ENCODE measurements around the gene R3HDM2.

R3HDM2 gene

DNA sequence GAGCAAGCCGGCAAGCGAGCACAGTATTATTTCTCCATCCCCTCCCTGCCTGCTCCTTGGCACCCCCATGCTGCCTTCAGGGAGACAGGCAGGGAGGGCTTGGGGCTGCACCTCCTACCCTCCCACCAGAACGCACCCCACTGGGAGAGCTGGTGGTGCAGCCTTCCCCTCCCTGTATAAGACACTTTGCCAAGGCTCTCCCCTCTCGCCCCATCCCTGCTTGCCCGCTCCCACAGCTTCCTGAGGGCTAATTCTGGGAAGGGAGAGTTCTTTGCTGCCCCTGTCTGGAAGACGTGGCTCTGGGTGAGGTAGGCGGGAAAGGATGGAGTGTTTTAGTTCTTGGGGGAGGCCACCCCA lies 218.2 kb downstream of the R3HDM2 start:
- 80 to 100% methylated on average over 1 to 2 of the region's 7 CpGs for WGBS, 2 experiments (ENCODE audit: insufficient coverage in 2 of 2)
- Histone ChIP-seq H3K4me1 (ENCODE audit: control insufficient read depth, insufficient read depth, low read length, poor library complexity, severe bottlenecking) (peaks cover 14% of the 10 kb centered on the region), H3K4me3 (ENCODE audit: extremely low read depth, insufficient read depth, low read length, poor library complexity, severe bottlenecking) (no peak overlapping the region), H3K27ac (ENCODE audit: low read depth, low read length, severe bottlenecking) (no peak overlapping the region), H3K9me3 (ENCODE audit: control insufficient read depth, low read length) (no peaks in the 10 kb centered on the region), H3K36me3 (ENCODE audit: control insufficient read depth, insufficient read depth, low read length) (peaks cover 54% of the 10 kb centered on the region)

DNA sequence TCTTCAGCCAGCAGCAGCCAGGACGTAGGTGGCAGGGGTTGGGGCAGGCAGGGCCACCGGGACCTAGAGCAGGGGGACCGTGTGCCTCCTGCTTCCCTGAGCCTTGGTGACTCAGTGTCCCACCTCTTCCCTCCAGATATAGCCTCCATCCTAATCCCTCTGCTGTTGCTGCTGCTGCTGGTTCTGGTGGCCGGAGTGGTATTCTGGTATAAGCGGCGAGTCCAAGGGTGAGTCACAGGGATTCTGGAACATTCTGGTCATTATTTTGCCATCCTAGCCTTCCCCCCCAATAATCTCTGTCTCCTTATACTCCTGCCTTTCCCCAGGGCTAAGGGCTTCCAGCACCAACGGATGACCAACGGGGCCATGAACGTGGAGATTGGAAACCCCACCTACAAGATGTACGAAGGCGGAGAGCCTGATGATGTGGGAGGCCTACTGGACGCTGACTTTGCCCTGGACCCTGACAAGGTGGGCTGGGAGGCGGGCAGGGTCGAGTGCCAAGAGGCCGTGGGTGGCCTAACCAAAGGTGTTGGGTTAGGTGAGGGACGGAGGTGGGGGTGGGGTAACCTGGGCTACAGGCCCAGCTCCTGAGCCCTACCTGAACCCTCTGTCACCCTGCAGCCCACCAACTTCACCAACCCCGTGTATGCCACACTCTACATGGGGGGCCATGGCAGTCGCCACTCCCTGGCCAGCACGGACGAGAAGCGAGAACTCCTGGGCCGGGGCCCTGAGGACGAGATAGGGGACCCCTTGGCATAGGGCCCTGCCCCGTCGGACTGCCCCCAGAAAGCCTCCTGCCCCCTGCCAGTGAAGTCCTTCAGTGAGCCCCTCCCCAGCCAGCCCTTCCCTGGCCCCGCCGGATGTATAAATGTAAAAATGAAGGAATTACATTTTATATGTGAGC lies 218.8 kb downstream of the R3HDM2 start:
- peaks cover 60% of the 10 kb centered on the region for H3K36me3 ChIP-seq (ENCODE audit: control insufficient read depth, insufficient read depth, low read length)
- H3K27ac ChIP-seq (ENCODE audit: low read depth, low read length, severe bottlenecking), result no peak overlapping the region
- 95 to 98% methylated on average over 7 to 20 of the region's 27 CpGs for WGBS, 2 experiments (ENCODE audit: insufficient coverage in 2 of 2)
- no peak overlapping the region for H3K4me3 ChIP-seq (ENCODE audit: extremely low read depth, insufficient read depth, low read length, poor library complexity, severe bottlenecking)
- peaks cover 14% of the 10 kb centered on the region for H3K4me1 ChIP-seq (ENCODE audit: control insufficient read depth, insufficient read depth, low read length, poor library complexity, severe bottlenecking)
- H3K9me3 ChIP-seq (ENCODE audit: control insufficient read depth, low read length), result no peaks in the 10 kb centered on the region

DNA sequence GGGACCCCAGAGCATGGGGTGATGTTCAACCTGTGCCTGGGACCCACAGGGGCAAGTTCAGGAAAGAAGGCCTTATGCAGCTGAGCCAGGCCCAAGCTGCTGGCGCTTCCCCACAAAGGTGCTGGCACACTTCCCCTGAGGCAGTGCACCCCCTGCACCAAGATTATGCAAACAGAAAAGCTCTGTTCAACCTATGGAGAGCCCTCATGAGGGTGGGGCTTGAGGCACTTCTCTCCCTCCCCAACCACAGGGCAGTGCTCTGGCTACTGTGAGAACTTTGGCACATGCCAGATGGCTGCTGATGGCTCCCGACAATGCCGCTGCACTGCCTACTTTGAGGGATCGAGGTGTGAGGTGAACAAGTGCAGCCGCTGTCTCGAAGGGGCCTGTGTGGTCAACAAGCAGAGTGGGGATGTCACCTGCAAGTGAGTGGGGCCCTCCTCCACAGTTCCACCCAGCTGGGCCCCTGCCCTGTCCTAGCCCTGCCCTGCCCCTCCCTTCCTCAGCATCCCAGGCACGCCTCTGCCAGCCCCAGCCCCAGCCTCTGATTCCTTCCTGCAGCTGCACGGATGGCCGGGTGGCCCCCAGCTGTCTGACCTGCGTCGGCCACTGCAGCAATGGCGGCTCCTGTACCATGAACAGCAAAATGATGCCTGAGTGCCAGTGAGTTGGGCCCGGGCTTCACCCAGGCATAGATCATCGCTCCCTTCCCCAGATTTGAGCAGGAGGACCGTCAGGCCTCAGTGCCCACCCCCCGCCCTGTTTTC lies 219.7 kb downstream of the R3HDM2 start:
- WGBS, 2 experiments (ENCODE audit: insufficient coverage in 2 of 2), result 94 to 95% methylated on average over 15 of the region's 16 CpGs
- Histone ChIP-seq H3K4me3 (ENCODE audit: extremely low read depth, insufficient read depth, low read length, poor library complexity, severe bottlenecking) (no peak overlapping the region), H3K9me3 (ENCODE audit: control insufficient read depth, low read length) (no peaks in the 10 kb centered on the region), H3K36me3 (ENCODE audit: control insufficient read depth, insufficient read depth, low read length) (peaks cover 66% of the 10 kb centered on the region), H3K4me1 (ENCODE audit: control insufficient read depth, insufficient read depth, low read length, poor library complexity, severe bottlenecking) (peaks cover 14% of the 10 kb centered on the region), H3K27ac (ENCODE audit: low read depth, low read length, severe bottlenecking) (no peak overlapping the region)

DNA sequence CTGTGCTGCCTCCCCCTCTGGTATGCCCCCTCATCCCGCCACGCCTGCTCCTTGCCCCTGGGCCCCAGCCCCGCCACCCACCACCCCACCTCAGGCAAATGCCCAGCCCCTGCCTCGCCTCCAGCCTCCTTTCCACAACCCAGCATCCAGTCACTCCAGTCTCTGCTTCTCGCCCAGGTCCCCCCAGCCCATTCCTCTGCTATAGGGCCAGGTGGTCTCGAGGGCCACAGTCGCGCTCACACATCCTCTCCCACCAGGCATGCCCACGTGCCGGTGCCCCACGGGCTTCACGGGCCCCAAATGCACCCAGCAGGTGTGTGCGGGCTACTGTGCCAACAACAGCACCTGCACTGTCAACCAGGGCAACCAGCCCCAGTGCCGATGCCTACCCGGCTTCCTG lies 220.4 kb downstream of the R3HDM2 start:
- 96 to 98% methylated on average over 12 to 13 of the region's 15 CpGs for WGBS, 2 experiments (ENCODE audit: insufficient coverage in 2 of 2)
- Histone ChIP-seq H3K27ac (ENCODE audit: low read depth, low read length, severe bottlenecking) (no peak overlapping the region), H3K36me3 (ENCODE audit: control insufficient read depth, insufficient read depth, low read length) (peaks cover 73% of the 10 kb centered on the region), H3K4me1 (ENCODE audit: control insufficient read depth, insufficient read depth, low read length, poor library complexity, severe bottlenecking) (peaks cover 9% of the 10 kb centered on the region), H3K9me3 (ENCODE audit: control insufficient read depth, low read length) (no peaks in the 10 kb centered on the region), H3K4me3 (ENCODE audit: extremely low read depth, insufficient read depth, low read length, poor library complexity, severe bottlenecking) (no peak overlapping the region)

DNA sequence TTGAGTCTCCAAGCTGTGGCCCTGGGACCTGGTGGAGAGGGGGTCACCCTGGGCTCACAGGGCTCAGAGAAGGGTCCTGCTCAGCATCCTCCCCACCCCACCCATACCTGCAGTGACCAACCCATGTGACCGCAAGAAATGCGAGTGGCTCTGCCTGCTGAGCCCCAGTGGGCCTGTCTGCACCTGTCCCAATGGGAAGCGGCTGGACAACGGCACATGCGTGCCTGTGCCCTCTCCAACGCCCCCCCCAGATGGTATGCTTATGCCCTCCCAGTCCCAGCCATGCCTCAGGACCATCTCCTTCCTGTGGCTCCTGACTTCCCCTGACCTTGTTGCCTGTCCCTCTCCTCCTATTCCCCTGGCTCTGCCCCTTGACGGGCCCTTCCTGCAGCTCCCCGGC lies 220.9 kb downstream of the R3HDM2 start:
- Histone ChIP-seq H3K9me3 (ENCODE audit: control insufficient read depth, low read length) (no peaks in the 10 kb centered on the region), H3K4me3 (ENCODE audit: extremely low read depth, insufficient read depth, low read length, poor library complexity, severe bottlenecking) (no peak overlapping the region), H3K4me1 (ENCODE audit: control insufficient read depth, insufficient read depth, low read length, poor library complexity, severe bottlenecking) (peaks cover 9% of the 10 kb centered on the region), H3K27ac (ENCODE audit: low read depth, low read length, severe bottlenecking) (no peak overlapping the region), H3K36me3 (ENCODE audit: control insufficient read depth, insufficient read depth, low read length) (peaks cover 78% of the 10 kb centered on the region)
- WGBS, 2 experiments (ENCODE audit: insufficient coverage in 2 of 2), result 96 to 98% methylated on average over 8 of the region's 8 CpGs

DNA sequence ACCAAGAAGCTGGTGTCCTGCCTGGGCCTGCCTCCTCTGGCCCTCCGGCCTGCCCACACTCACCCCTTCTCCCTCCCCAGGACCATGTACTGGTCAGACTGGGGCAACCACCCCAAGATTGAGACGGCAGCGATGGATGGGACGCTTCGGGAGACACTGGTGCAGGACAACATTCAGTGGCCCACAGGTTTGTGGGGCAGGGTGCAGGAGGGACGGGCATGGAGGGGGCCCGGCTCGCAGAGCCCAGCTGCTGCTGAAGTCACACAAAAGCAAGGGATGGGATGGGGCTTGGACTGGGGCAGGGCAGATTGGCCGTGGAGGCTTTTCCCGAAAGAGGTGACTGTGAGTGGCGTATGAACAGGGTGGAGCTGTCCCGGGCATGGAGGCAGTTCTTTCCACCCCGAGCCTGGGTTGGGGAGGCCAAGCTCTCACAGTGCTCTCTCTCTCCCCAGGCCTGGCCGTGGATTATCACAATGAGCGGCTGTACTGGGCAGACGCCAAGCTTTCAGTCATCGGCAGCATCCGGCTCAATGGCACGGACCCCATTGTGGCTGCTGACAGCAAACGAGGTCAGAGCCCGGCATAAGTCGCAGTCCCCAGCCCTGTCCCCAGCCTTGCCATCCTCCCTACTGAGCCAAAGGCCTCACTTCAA lies 222.1 kb downstream of the R3HDM2 start:
- Histone ChIP-seq H3K9me3 (ENCODE audit: control insufficient read depth, low read length) (no peaks in the 10 kb centered on the region), H3K27ac (ENCODE audit: low read depth, low read length, severe bottlenecking) (no peak overlapping the region), H3K36me3 (ENCODE audit: control insufficient read depth, insufficient read depth, low read length) (peaks cover 87% of the 10 kb centered on the region), H3K4me1 (ENCODE audit: control insufficient read depth, insufficient read depth, low read length, poor library complexity, severe bottlenecking) (peaks cover 9% of the 10 kb centered on the region), H3K4me3 (ENCODE audit: extremely low read depth, insufficient read depth, low read length, poor library complexity, severe bottlenecking) (no peak overlapping the region)
- 93 to 96% methylated on average over 15 to 22 of the region's 22 CpGs for WGBS, 2 experiments (ENCODE audit: insufficient coverage in 2 of 2)

DNA sequence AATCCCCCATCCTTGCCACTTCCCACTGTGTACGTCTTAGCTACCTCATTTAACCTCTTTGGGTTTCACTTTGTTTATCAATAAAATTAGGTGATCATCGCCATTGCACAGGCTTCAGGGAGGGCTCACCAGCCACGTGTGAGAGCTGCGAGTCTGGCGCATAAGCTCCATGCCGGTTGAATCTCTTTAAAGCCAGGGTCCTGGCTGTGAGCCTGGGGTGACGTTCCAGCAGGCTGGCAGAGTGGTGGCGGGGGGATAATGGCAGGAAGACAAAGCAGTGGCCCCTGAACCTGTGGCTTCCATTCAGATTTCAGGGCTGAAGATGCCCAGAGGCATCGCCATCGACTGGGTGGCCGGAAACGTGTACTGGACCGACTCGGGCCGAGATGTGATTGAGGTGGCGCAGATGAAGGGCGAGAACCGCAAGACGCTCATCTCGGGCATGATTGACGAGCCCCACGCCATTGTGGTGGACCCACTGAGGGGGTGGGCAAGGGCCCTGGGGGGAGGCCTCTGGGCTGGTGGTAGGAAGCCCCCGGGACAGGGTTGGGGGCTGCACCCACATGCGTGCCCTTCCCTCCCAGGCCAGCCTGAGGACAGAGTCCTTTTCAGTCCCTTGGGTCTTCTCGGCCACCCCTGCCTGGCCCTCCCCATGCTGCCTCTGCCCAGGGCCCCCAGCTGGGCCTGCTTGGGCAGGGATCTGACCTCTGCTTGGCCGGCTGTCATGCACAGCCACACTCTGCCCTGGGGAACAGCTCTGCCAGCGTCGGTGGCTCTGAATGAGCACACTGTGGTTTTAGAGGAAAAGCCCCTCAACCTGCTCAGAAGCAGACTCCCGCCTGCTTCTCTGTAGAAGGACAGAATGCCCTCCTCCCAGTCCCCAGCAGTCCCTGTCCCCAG lies 222.9 kb downstream of the R3HDM2 start:
- WGBS, 2 experiments (ENCODE audit: insufficient coverage in 2 of 2), result 96 to 99% methylated on average over 26 to 29 of the region's 29 CpGs
- Histone ChIP-seq H3K36me3 (ENCODE audit: control insufficient read depth, insufficient read depth, low read length) (peaks cover 90% of the 10 kb centered on the region), H3K4me1 (ENCODE audit: control insufficient read depth, insufficient read depth, low read length, poor library complexity, severe bottlenecking) (peaks cover 7% of the 10 kb centered on the region), H3K4me3 (ENCODE audit: extremely low read depth, insufficient read depth, low read length, poor library complexity, severe bottlenecking) (no peak overlapping the region), H3K9me3 (ENCODE audit: control insufficient read depth, low read length) (no peaks in the 10 kb centered on the region), H3K27ac (ENCODE audit: low read depth, low read length, severe bottlenecking) (no peak overlapping the region)

DNA sequence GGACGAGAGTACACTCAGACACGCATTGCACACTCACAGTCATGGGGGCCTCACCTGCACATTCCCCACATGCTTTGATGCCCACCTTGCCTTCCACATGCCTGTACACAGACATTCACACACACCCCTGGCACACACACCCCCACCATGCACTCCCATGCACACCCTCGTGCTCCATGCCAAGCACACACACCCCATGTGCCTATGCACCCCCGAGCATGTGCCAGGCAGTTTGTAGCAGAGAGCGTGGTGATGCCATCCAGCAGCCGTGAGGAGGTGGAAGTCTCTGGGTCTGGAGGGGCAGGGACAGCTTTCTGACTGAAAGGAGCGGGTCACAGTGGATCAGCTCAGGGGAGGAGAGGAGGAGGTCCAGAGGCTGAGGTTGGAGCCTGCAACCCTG lies 224.9 kb downstream of the R3HDM2 start:
- no peak overlapping the region for H3K27ac ChIP-seq (ENCODE audit: low read depth, low read length, severe bottlenecking)
- H3K4me1 ChIP-seq (ENCODE audit: control insufficient read depth, insufficient read depth, low read length, poor library complexity, severe bottlenecking), result no peaks in the 10 kb centered on the region
- H3K36me3 ChIP-seq (ENCODE audit: control insufficient read depth, insufficient read depth, low read length), result peaks cover 91% of the 10 kb centered on the region
- H3K4me3 ChIP-seq (ENCODE audit: extremely low read depth, insufficient read depth, low read length, poor library complexity, severe bottlenecking), result no peak overlapping the region
- WGBS, 2 experiments (ENCODE audit: insufficient coverage in 2 of 2), result 95 to 100% methylated on average over 3 to 7 of the region's 7 CpGs
- no peaks in the 10 kb centered on the region for H3K9me3 ChIP-seq (ENCODE audit: control insufficient read depth, low read length)

DNA sequence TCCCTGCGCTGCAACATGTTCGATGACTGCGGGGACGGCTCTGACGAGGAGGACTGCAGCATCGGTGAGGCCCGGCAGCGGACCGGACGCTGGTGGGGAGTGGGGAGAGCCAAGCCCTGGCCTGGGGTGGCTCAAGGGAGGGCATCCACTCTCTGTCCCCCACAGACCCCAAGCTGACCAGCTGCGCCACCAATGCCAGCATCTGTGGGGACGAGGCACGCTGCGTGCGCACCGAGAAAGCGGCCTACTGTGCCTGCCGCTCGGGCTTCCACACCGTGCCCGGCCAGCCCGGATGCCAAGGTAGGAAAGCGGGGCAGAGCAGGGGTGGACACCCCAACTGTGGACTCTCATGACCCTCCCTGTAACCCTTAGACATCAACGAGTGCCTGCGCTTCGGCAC lies 225.7 kb downstream of the R3HDM2 start:
- Histone ChIP-seq H3K4me3 (ENCODE audit: extremely low read depth, insufficient read depth, low read length, poor library complexity, severe bottlenecking) (no peak overlapping the region), H3K9me3 (ENCODE audit: control insufficient read depth, low read length) (no peaks in the 10 kb centered on the region), H3K27ac (ENCODE audit: low read depth, low read length, severe bottlenecking) (no peak overlapping the region), H3K4me1 (ENCODE audit: control insufficient read depth, insufficient read depth, low read length, poor library complexity, severe bottlenecking) (no peaks in the 10 kb centered on the region), H3K36me3 (ENCODE audit: control insufficient read depth, insufficient read depth, low read length) (peaks cover 90% of the 10 kb centered on the region)
- WGBS, 2 experiments (ENCODE audit: insufficient coverage in 2 of 2), result 97 to 98% methylated on average over 16 to 19 of the region's 26 CpGs

DNA sequence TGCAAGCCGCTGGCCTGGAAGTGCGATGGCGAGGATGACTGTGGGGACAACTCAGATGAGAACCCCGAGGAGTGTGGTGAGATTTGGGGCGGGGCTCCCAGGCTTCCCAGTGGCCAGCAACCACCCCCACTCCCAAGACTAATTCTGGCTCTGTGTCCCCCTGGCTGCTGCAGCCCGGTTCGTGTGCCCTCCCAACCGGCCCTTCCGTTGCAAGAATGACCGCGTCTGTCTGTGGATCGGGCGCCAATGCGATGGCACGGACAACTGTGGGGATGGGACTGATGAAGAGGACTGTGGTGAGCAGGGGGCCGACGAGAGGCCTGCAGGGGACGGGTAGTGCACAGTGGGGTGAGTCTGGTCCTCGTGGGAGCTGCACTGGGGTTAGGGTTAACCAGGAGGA lies 226.4 kb downstream of the R3HDM2 start:
- peaks cover 92% of the 10 kb centered on the region for H3K36me3 ChIP-seq (ENCODE audit: control insufficient read depth, insufficient read depth, low read length)
- H3K4me1 ChIP-seq (ENCODE audit: control insufficient read depth, insufficient read depth, low read length, poor library complexity, severe bottlenecking), result no peaks in the 10 kb centered on the region
- no peaks in the 10 kb centered on the region for H3K9me3 ChIP-seq (ENCODE audit: control insufficient read depth, low read length)
- 97 to 98% methylated on average over 15 to 17 of the region's 19 CpGs for WGBS, 2 experiments (ENCODE audit: insufficient coverage in 2 of 2)
- no peak overlapping the region for H3K4me3 ChIP-seq (ENCODE audit: extremely low read depth, insufficient read depth, low read length, poor library complexity, severe bottlenecking)
- no peak overlapping the region for H3K27ac ChIP-seq (ENCODE audit: low read depth, low read length, severe bottlenecking)
